ENCODE data around the gene ABCA4. TPM values are rescaled to one million over a fixed set of nuclear protein-coding genes. Genes with fewer than 3 reads are reported as not detected.
"Not testable (repeated sequence)": the region's sequence is repeated elsewhere in the genome, so short reads cannot be mapped to it uniquely, and the experiment has no call there.

The ABCA4 gene
- total and polyA plus RNA-seq, 8 donors: 0.08 to 1.2 (median 0.37) TPM; not detected in 5

DNA sequence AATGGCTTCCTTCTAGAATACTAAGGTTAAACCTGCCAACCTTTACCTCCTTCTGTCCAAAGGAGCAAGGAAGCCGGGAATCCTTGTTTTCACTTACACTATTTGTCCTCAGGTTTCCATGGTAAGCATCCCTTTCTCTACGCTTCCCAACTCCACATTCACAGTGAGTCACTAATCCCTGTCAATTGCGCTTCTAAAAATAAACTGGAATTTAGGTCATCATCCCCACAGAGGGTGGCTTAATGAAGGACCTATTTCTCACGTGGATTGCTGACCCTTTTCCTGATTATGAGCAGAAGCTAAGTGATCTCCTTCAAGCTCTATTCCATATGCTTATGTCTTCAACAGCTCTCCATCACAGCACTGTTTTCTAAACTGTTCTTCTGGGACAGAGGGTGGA, 39.9 kb upstream of the ABCA4 start:
- Histone ChIP-seq H3K36me3 (no peaks in the 10 kb centered on the region), H3K4me1 (no peaks in the 10 kb centered on the region), H3K9me3 (peaks cover 0 to under 1% (median 0%) of the 10 kb centered on the region in 4 donors), H3K4me3 (no peak overlapping the region), H3K27me3 (no peaks in the 10 kb centered on the region), H3K27ac (no peak overlapping the region)
- 43 to 59% (median 57%) methylated on average over 4 of the region's 4 CpGs for WGBS, 5 donors
- intact Hi-C loops (cut with DNase I; ENCODE audit: low total_unique reads): no loop called here
- DNase-seq: peak in 1 of 2 donors; percentile 13
- TF ChIP-seq CTCF (IDR thresholded peaks at IDR 0.05): no peak
- TF ChIP-seq EP300 (IDR thresholded peaks at IDR 0.05): no peak
- no peak for TF ChIP-seq POLR2A (IDR thresholded peaks at IDR 0.05)
- peak in 1 of 3 donors; percentile 11 for TF ChIP-seq POLR2AphosphoS5 (IDR thresholded peaks at IDR 0.05)

- intact Hi-C loops (cut with DNase I; ENCODE audit: low total_unique reads): no loop called here
- Histone ChIP-seq H3K36me3 (no peaks in the 10 kb centered on the region), H3K4me1 (no peaks in the 10 kb centered on the region), H3K27me3 (no peaks in the 10 kb centered on the region), H3K9me3 (no peaks in the 10 kb centered on the region), H3K27ac (no peak overlapping the region), H3K4me3 (no peak overlapping the region)
- TF ChIP-seq POLR2A (IDR thresholded peaks at IDR 0.05): no peak
- no peak for TF ChIP-seq CTCF (IDR thresholded peaks at IDR 0.05)
- no peak for TF ChIP-seq EP300 (IDR thresholded peaks at IDR 0.05)
- TF ChIP-seq POLR2AphosphoS5 (IDR thresholded peaks at IDR 0.05): no peak
- WGBS, 5 donors: 65 to 75% (median 71%) methylated on average over 1 of the region's 1 CpG
- DNase-seq: no peak
These were observed 35.2 kb upstream of the ABCA4 start for GRCh38 chr1:94156096-94156625.

GRCh38 chr1:94154989-94155388, 34.0 kb upstream of the ABCA4 start:
- TF ChIP-seq POLR2A (IDR thresholded peaks at IDR 0.05) (no peak), CTCF (IDR thresholded peaks at IDR 0.05) (no peak), POLR2AphosphoS5 (IDR thresholded peaks at IDR 0.05) (no peak), EP300 (IDR thresholded peaks at IDR 0.05) (no peak)
- no peaks in the 10 kb centered on the region for H3K36me3 ChIP-seq
- H3K27ac ChIP-seq: no peak overlapping the region
- DNase-seq: no peak
- 73 to 100% (median 83%) methylated on average over 1 of the region's 1 CpG for WGBS, 5 donors
- intact Hi-C loops (cut with DNase I; ENCODE audit: low total_unique reads): no loop called here
- no peak overlapping the region for H3K4me3 ChIP-seq
- H3K27me3 ChIP-seq: no peaks in the 10 kb centered on the region
- no peaks in the 10 kb centered on the region for H3K9me3 ChIP-seq
- H3K4me1 ChIP-seq: no peaks in the 10 kb centered on the region

DNA sequence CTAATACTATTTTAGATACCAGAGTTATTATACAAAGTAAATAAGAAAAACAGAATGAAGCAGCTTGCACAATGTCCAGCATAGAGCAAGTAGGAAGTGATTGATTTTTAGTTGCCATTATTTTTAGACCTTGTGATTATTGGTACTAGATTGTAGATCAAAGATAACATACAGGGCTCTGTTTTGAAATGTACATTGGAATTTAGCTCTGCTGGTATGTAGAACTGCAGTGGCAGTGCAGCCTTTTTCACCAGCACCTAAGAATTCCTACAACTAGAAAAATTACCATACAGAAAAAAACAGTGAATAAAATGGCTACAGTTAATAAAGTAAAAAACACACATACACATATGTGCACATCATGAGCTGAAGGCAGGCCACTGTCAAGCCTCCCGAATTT, 32.2 kb upstream of the ABCA4 start:
- no peak for DNase-seq
- Histone ChIP-seq H3K9me3 (no peaks in the 10 kb centered on the region), H3K36me3 (no peaks in the 10 kb centered on the region), H3K4me3 (no peak overlapping the region), H3K27me3 (no peaks in the 10 kb centered on the region), H3K27ac (no peak overlapping the region), H3K4me1 (no peaks in the 10 kb centered on the region)
- TF ChIP-seq POLR2A (IDR thresholded peaks at IDR 0.05) (no peak), EP300 (IDR thresholded peaks at IDR 0.05) (no peak), CTCF (IDR thresholded peaks at IDR 0.05) (no peak), POLR2AphosphoS5 (IDR thresholded peaks at IDR 0.05) (no peak)
- 57 to 74% (median 60%) methylated on average over 1 of the region's 1 CpG for WGBS, 5 donors
- intact Hi-C loops (cut with DNase I; ENCODE audit: low total_unique reads): no loop called here

DNA sequence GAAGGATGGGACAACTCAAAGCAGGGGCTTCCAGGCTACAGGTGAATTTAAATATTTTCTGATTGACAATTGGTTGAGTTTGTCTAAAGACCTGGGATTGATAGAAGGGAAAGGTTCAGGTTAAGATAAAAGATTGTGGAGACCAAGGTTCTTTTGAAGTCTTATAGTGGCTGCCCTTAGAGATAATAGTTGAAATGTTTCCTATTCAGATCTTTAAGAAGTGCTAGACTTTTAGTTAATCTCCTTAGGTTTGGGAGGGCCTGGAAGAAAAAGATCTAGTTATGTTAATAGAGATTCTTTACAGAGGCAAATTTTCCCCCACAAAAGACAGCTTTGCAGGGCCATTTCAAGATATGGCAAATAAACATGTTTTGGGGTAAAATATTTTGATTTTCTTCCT, 28.2 kb upstream of the ABCA4 start:
- H3K36me3 ChIP-seq; H3K27me3 ChIP-seq; H3K27ac ChIP-seq; H3K9me3 ChIP-seq; H3K4me3 ChIP-seq; DNase-seq; H3K4me1 ChIP-seq; intact Hi-C loops (cut with DNase I; ENCODE audit: low total_unique reads): not testable (repeated sequence)

Measured in stomach (tissue), 9 donors.